Hepatocyte (in vitro differentiated cells): ENCODE measurements around the gene DLGAP4.

ENCODE experiments used
- CTCF ChIP-seq: fragments of 200-600 bp; sonication (generic); IDR thresholded peaks from 2 replicates; pipeline ENCODE4 v1.5.1; 2016; ENCODE audit warnings: antibody characterized with exemption, mild to moderate bottlenecking; ENCODE audit not compliant: poor library complexity
- EZH2phosphoT487 ChIP-seq: fragments of 200-600 bp; sonication (generic); IDR thresholded peaks from one replicate; pipeline ENCODE4 v1.6.1; 2018; ENCODE audit warnings: antibody characterized with exemption, mild to moderate bottlenecking, low read depth, moderate library complexity; ENCODE audit not compliant: unreplicated experiment, severe bottlenecking

GRCh38 chr20:36507746-36508145 lies 201.6 kb downstream of the DLGAP4 start:
- TF ChIP-seq CTCF = no peak
- no peak for TF ChIP-seq EZH2phosphoT487
